ELF-1 (cell line): ENCODE results near the gene DAB1.

Experiments
- DNase-seq: peaks from one replicate; pipeline ENCODE4 v3.0.0-alpha.2; 2016; ENCODE audit warnings: low read depth, low spot score

Gene DAB1

GRCh38 chr1:57026624-57027354 is 397.1 kb downstream of the DAB1 start:
- no peak for DNase-seq

GRCh38 chr1:57024855-57025254 is 399.0 kb downstream of the DAB1 start:
- DNase-seq, result peak; percentile 39

GRCh38 chr1:57024428-57024827 is 399.4 kb downstream of the DAB1 start:
- DNase-seq, result no peak

GRCh38 chr1:57020216-57020615 is 403.6 kb downstream of the DAB1 start:
- DNase-seq, result no peak

GRCh38 chr1:57019236-57019839 is 404.5 kb downstream of the DAB1 start:
- no peak for DNase-seq

GRCh38 chr1:57018119-57018518 is 405.7 kb downstream of the DAB1 start:
- no peak for DNase-seq

- peak; percentile 27 for DNase-seq
Measured at GRCh38 chr1:57017717-57018116, 406.1 kb downstream of the DAB1 start.

- DNase-seq, result no peak
Measured at GRCh38 chr1:57017200-57017599, 406.7 kb downstream of the DAB1 start.

- no peak for DNase-seq
Measured at GRCh38 chr1:57015071-57015470, 408.8 kb downstream of the DAB1 start.

- DNase-seq, result no peak
Measured at GRCh38 chr1:57013522-57013921, 410.3 kb downstream of the DAB1 start.

- DNase-seq, result no peak
Measured at GRCh38 chr1:57012315-57012714, 411.5 kb downstream of the DAB1 start.

- no peak for DNase-seq
Measured at GRCh38 chr1:57010511-57010910, 413.3 kb downstream of the DAB1 start.

GRCh38 chr1:57007948-57008347 is 415.9 kb downstream of the DAB1 start:
- no peak for DNase-seq

- DNase-seq, result no peak
Measured at GRCh38 chr1:57007472-57007871, 416.4 kb downstream of the DAB1 start.

- DNase-seq, result no peak
Measured at GRCh38 chr1:57003398-57004139, 420.3 kb downstream of the DAB1 start.

GRCh38 chr1:56995414-56996100 is 428.3 kb downstream of the DAB1 start:
- no peak for DNase-seq

- DNase-seq, result no peak
Measured at GRCh38 chr1:56993475-56993874, 430.4 kb downstream of the DAB1 start.

GRCh38 chr1:56992318-56993125 is 431.3 kb downstream of the DAB1 start:
- DNase-seq, result no peak

GRCh38 chr1:56991576-56991975 is 432.3 kb downstream of the DAB1 start:
- DNase-seq, result no peak

GRCh38 chr1:56986397-56986796 is 437.5 kb downstream of the DAB1 start:
- DNase-seq, result no peak

- DNase-seq, result no peak
Measured at GRCh38 chr1:56985857-56986256, 438.0 kb downstream of the DAB1 start.
